Measurements from ENCODE around the gene GALT.

Gene GALT

DNA sequence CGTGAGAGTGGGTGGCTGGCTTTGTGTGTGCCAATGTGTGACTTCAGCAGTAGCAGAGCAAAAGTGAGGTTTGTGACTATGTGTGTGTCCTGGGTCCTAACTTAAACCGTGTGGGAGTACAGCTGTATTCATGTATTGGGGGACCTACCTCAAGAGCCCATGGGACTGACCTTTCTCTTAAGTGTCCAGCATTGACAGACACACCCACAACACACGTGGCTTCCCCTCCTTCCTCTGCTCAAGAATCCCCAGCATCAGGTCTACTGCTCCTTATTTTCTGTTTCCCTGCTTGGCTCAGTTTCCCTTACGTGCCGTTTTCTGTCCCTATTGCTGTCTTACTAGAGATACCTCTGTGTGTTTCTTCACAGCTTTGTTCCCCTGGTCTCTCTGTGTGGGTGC lies 6.1 kb downstream of the GALT start:
- DNase-seq, result no peak

GRCh38 chr9:34653151-34654072 lies 6.9 kb downstream of the GALT start:
- DNase-seq, result no peak

DNA sequence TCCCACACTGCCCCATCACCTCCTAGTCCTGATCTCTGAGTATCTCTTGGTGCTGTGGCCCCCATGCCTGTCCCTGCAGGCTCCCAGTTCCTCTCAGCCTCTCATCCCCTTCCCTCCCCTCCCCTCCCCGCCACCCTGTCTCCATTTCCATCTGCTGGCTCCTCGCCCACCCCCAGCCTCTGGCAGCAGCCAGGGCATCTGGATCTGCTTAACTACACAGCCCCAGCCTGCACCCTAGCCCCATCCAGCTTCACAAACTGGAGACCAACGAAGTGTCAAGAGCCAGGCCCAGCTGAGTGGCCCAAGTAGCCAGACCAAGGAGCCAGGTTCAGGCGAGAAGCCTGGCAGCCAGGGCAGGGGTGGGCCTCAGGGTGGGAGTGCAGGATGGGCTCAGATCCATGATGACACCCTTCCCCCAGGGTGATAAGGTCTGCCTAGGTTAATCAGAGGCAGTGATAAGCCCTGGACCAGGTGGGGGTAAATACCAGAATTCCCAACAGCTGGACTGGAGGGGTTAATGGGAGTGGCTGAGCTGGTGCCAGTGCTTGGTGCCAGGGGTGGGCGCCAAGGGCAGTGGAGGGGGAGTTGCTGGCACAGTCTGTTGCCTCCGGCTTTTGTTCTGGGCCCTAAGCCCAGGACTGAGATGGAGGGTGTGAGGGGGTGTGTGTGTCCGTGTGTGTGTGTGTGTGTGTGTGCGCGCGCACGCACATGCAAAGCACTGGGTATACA lies 8.0 kb downstream of the GALT start:
- DNase-seq, result no peak

GRCh38 chr9:34655394-34655793 lies 8.9 kb downstream of the GALT start:
- DNase-seq, result no peak

DNA sequence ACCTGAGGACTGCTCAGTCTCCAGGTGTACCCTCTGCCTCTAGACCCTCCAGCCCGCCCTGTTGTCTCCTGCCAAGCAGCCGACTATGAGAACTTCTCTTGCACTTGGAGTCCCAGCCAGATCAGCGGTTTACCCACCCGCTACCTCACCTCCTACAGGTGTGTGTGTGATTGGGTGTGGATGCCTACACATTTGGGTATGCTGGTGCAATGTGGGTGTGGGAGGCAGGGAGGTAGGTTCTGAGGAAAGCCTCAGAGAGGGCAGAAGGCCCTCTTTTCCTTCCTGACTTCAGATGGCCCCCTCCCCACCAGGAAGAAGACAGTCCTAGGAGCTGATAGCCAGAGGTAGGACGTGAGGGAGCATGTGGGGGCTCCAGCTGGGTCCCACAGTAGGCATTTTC lies 10.5 kb downstream of the GALT start:
- DNase-seq, result no peak

DNA sequence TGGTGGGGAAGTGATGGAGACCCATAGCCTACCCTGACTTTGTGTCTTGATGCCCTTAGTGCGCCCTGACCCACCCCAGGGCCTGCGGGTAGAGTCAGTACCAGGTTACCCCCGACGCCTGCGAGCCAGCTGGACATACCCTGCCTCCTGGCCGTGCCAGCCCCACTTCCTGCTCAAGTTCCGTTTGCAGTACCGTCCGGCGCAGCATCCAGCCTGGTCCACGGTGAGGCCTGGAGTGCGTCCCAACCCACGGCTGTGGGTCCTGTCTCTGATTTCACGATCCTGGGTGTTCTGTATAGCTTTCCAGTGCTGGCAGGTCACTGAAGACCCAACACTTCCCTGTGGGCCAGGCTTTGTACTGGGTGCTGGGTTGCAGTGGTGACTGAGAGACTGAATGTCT lies 12.0 kb downstream of the GALT start:
- DNase-seq, result no peak

DNA sequence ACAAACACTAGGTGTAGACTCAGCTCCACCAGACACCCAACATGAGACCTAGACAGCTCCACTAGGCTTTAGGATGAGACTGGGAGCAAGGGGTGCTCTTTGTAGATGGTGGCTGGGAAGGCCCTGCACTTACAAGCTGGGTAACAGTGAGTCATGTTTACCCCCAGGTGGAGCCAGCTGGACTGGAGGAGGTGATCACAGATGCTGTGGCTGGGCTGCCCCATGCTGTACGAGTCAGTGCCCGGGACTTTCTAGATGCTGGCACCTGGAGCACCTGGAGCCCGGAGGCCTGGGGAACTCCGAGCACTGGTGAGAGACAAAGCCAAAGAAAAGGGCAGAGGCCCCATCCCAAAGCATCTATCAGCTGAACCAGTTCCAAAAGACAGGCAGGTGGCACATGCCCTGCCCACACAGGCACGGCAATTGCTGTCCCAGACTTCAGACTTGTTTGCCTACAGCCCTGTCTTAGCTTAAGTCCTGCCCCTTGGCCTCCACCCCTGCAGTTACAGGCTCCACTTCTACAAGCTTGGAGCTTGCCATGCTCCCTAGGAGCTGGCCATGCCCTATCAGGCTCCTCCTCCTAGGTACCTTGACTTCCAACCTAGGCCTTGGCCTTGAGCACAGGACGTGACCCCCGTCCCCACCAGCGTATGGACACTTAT lies 13.2 kb downstream of the GALT start:
- DNase-seq, result no peak

- DNase-seq, result no peak
These were observed 16.2 kb downstream of the GALT start, which contains the start of gene CCL27 for GRCh38 chr9:34662526-34663302. TSS of gene CCL27 (minus strand) at chr9:34662657. CDS start at chr9:34662633, 24 bp downstream.

DNA sequence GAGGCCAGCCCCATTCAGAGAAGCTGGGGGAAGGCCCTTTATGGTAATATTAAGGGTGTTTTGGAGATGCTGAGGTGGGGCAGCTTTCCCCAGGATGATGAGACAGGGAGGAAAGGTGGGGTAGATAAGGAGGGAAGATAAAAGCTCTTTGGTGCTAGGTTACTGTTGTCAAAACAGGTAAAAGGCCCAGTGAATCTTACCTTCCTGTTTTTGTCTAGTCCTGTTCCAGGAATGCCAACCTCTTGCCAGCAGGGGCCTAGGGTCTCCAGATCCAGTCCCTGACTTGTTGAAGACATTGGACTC lies 16.8 kb downstream of the GALT start:
- no peak for DNase-seq

- peak; percentile 89 for DNase-seq
These were observed 18.0 kb downstream of the GALT start for GRCh38 chr9:34664281-34665066.

DNA sequence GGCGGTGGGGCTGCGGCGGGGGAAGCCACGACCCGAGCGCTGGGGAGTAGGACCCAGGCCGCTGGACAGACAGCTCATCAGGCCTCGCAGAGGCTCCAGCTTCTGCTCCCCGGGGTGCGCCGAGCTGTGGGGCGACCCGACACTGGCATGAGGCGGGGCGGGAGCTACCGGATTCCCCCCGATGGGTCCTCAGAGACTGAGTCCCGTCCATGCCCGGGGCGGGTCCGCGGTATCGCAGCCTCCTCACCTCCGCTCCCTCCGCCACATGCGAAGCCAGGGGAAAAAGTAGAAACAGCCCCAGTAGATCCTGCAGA lies 18.5 kb downstream of the GALT start:
- DNase-seq, result no peak

GRCh38 chr9:34665381-34666250 lies 19.1 kb downstream of the GALT start:
- peak; percentile 93 for DNase-seq

GRCh38 chr9:34669809-34670562 lies 23.5 kb downstream of the GALT start:
- no peak for DNase-seq

DNA sequence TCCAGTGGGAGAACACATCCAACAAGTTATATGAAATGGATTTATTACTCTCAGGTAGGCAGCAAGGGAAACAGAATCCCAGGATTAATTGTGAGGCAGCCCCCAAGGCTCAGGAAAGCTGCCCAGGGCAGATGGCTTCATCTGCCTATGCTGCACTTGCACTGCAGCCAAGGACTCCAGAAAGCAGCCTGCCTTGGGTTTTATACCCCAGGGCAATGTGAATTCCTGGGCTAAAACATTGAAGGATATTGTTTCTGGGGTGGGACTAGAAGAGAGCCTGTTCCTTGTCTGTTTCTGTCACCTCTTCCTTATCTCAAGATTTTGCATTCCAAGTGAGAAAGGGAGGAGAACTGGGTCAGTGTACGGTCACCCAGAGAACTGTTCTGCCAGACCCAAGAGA lies 24.8 kb downstream of the GALT start:
- DNase-seq, result no peak

GRCh38 chr9:34674440-34674839 lies 28.0 kb downstream of the GALT start:
- DNase-seq, result no peak

GRCh38 chr9:34675048-34675714 lies 28.7 kb downstream of the GALT start:
- peak; percentile 81 for DNase-seq

DNA sequence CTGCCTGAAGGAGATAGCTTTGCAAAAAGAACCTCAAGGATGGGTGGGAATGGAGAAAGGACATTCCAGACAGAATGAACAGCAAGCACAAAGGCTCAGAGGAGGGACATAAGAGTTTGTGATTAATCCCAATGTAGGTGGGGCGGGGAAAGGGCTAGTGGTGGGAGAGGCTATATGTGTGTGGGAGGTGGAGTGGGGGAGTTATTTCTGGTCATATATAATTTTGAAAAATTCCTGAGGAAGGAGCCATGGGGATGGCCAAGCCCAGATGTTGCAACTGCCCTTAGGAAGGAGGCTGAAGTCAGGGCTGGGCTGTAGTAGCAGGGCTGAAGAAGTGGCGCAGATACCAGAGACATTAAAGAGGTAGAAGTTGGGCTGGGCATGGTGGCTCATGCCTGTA lies 29.4 kb downstream of the GALT start:
- DNase-seq, result no peak

GRCh38 chr9:34684145-34684544 lies 37.7 kb downstream of the GALT start:
- peak; percentile 51 for DNase-seq

GRCh38 chr9:34684816-34685215 lies 38.3 kb downstream of the GALT start:
- no peak for DNase-seq

DNA sequence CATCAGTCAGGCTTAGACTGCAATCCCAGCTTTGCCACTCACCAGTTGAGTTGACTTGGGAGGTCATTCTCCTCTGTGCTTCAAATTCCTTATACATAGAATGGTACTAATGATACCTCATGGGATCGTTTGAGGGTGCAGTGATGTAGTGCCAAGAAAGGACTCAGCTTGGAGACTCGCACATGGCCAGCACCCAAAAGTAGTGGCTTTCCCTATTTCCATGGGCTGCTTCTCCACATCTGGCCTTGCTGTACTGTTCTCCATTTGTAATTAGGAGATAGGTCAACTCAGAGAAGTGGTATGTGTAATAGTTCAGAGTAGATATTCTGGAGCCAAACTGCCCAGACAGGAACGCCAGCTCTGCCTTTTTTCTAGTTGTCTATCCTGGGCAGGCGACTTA lies 39.1 kb downstream of the GALT start:
- DNase-seq, result no peak

All from stimulated activated CD8-positive, alpha-beta memory T cell treated with anti-CD3 and anti-CD28 coated beads, Interleukin-4, amount 100 ng/mL, for 48 hours (primary cell).